Ishikawa (cell line): Measurements from ENCODE around the gene HCLS1.

ENCODE experiments used
- CEBPB ChIP-seq: IDR thresholded peaks from 2 replicates; pipeline ENCODE4 v1.6.1; 2012
- CREB1 ChIP-seq: IDR thresholded peaks from 2 replicates; pipeline ENCODE4 v1.6.1; 2012; ENCODE audit warnings: low read depth
- EGR1 ChIP-seq: IDR thresholded peaks from 2 replicates; pipeline ENCODE4 v1.6.1; 2012
- EP300 ChIP-seq: IDR thresholded peaks from 2 replicates; pipeline ENCODE4 v1.6.1; 2012; ENCODE audit warnings: borderline replicate concordance
- FOXM1 ChIP-seq: IDR thresholded peaks from 2 replicates; pipeline ENCODE4 v1.6.1; 2012; ENCODE audit warnings: low read depth, borderline replicate concordance
- MAX ChIP-seq: IDR thresholded peaks from 2 replicates; pipeline ENCODE4 v1.6.1; 2012
- NFIC ChIP-seq: IDR thresholded peaks from 2 replicates; pipeline ENCODE4 v1.6.1; 2012
- RAD21 ChIP-seq: IDR thresholded peaks from 2 replicates; pipeline ENCODE4 v1.6.1; 2012; ENCODE audit warnings: low read depth
- REST ChIP-seq: IDR thresholded peaks from 2 replicates; pipeline ENCODE4 v1.6.1; 2012; ENCODE audit warnings: low read depth, mild to moderate bottlenecking
- TAF1 ChIP-seq: IDR thresholded peaks from 2 replicates; pipeline ENCODE4 v1.6.1; 2012; ENCODE audit warnings: low read depth, mild to moderate bottlenecking
- TCF12 ChIP-seq: IDR thresholded peaks from 2 replicates; pipeline ENCODE4 v1.6.1; 2012; ENCODE audit warnings: low read depth
- TEAD4 ChIP-seq: IDR thresholded peaks from 2 replicates; pipeline ENCODE4 v1.6.1; 2012
- USF1 ChIP-seq: IDR thresholded peaks from 2 replicates; pipeline ENCODE4 v1.6.1; 2012
- YY1 ChIP-seq: IDR thresholded peaks from 2 replicates; pipeline ENCODE4 v1.6.1; 2012; ENCODE audit warnings: low read depth
- ZBTB7A ChIP-seq: IDR thresholded peaks from 2 replicates; pipeline ENCODE4 v1.6.1; 2012; ENCODE audit warnings: low read depth

Gene HCLS1

GRCh38 chr3:121662742-121663141 is 2.0 kb upstream of the HCLS1 start:
- TF ChIP-seq REST (no peak), RAD21 (no peak), TCF12 (no peak), EP300 (no peak), FOXM1 (no peak), NFIC (no peak), EGR1 (no peak), TAF1 (no peak), ZBTB7A (no peak), CEBPB (no peak), TEAD4 (no peak), YY1 (no peak), USF1 (no peak), MAX (no peak), CREB1 (no peak)

- no peak for TF ChIP-seq RAD21
- TF ChIP-seq USF1: no peak
- TF ChIP-seq TAF1: no peak
- TF ChIP-seq CREB1: no peak
- no peak for TF ChIP-seq EGR1
- no peak for TF ChIP-seq CEBPB
- no peak for TF ChIP-seq YY1
- TF ChIP-seq NFIC: no peak
- no peak for TF ChIP-seq TEAD4
- no peak for TF ChIP-seq EP300
- no peak for TF ChIP-seq ZBTB7A
- no peak for TF ChIP-seq REST
- TF ChIP-seq MAX: no peak
- no peak for TF ChIP-seq FOXM1
Observed at GRCh38 chr3:121661376-121661775, 673 bp upstream of the HCLS1 start.

GRCh38 chr3:121659586-121659985 is 1.1 kb downstream of the HCLS1 start:
- no peak for TF ChIP-seq TCF12
- TF ChIP-seq REST: no peak

GRCh38 chr3:121658716-121659435 is 1.8 kb downstream of the HCLS1 start:
- no peak for TF ChIP-seq REST
- TF ChIP-seq YY1: no peak
- no peak for TF ChIP-seq TEAD4
- TF ChIP-seq EGR1: no peak
- TF ChIP-seq TAF1: no peak
- no peak for TF ChIP-seq EP300
- TF ChIP-seq NFIC: no peak
- TF ChIP-seq TCF12: no peak
- no peak for TF ChIP-seq FOXM1
